HCT116 (cell line): ENCODE data around the gene DCDC2C. TPM values are rescaled to one million over a fixed set of nuclear protein-coding genes. Genes with fewer than 3 reads are reported as not detected.

Source experiments
- ATAC-seq: fragments of 200-7000 bp; cut with Tn5 transposase; 2 replicates; pipeline ENCODE4 v1.9.1; 2020; ENCODE audit warnings: mild to moderate bottlenecking, moderate library complexity
- BruUV-seq: library from RNA; stranded (reverse); fragments of 400-500 nt; replicated peaks from 2 replicates; lab custom pipeline; 2021; lab: Mats Ljungman, UMichigan
- CTCF ChIA-PET: fragments of 300-600 bp; sonication (Branson Sonifier 250); formaldehyde crosslinking; loops from one replicate; lab custom pipeline; 2021; ENCODE audit warnings: antibody characterized with exemption; lab: Charles Lee
- POLR2A ChIA-PET: fragments of 300-600, 350-600 bp; sonication (Branson Sonifier 250); formaldehyde crosslinking; loops from one replicate; lab custom pipeline; 2021; ENCODE audit warnings: antibody characterized with exemption; lab: Charles Lee
- RAD21 ChIA-PET, 2 experiments: fragments of 300-600 bp; sonication (Branson Sonifier 250); formaldehyde crosslinking; loops; one replicate each; lab custom pipeline; 2023; ENCODE audit warnings: low total read pairs in 2 of 2; ENCODE audit not compliant: uncharacterized antibody in 2 of 2, unreplicated experiment in 2 of 2, low non-redundant PET in 1 of 2; lab: Charles Lee
- DNase-seq: peaks from one replicate; pipeline ENCODE4 v3.0.0-alpha.2; 2010; ENCODE audit warnings: low read depth, low spot score
- H2AFZ ChIP-seq: fragments of 200-600 bp; shearing (Covaris generic), sonication (generic); 2 replicates; pipeline ENCODE4 v1.6.1; 2017; ENCODE audit warnings: low read depth, mixed run types, mixed read lengths, antibody characterized with exemption, low read length; ENCODE audit not compliant: poor library complexity, severe bottlenecking
- H3K27ac ChIP-seq: 2 replicates; pipeline ENCODE4 v1.5.1; 2012; ENCODE audit warnings: low read depth, low read length
- H3K27me3 ChIP-seq: fragments of 200-600 bp; sonication (generic); 2 replicates; pipeline ENCODE4 v1.6.1; 2016; ENCODE audit warnings: mixed run types, low read length, mixed read lengths; ENCODE audit not compliant: insufficient read depth
- H3K36me3 ChIP-seq, 2 experiments: fragments of 200-500 bp in 1 of 2; fragments of 200-600 bp in 1 of 2; sonication (Bioruptor generic) in 1 of 2; sonication (generic) in 1 of 2; 2 replicates each; pipeline versions ENCODE4 v1.5.1 to v1.6.1; 2014 to 2016; ENCODE audit warnings: low read length in 2 of 2, inconsistent platforms in 1 of 2, mixed read lengths in 1 of 2, mixed run types in 1 of 2; ENCODE audit not compliant: insufficient read depth in 2 of 2, control insufficient read depth in 1 of 2
- H3K4me1 ChIP-seq, 2 experiments: fragments of 200-600 bp in 1 of 2; sonication (generic) in 1 of 2; 2 replicates each; pipeline versions ENCODE4 v1.5.1 to v1.6.1; 2012 to 2017; ENCODE audit warnings: low read length in 2 of 2, inconsistent platforms in 1 of 2, mild to moderate bottlenecking in 1 of 2, mixed read lengths in 1 of 2, mixed run types in 1 of 2, moderate library complexity in 1 of 2; ENCODE audit not compliant: insufficient read depth in 2 of 2, control insufficient read depth in 1 of 2
- H3K4me2 ChIP-seq: fragments of 200-600 bp; sonication (generic); 2 replicates; pipeline ENCODE4 v1.6.1; 2017; ENCODE audit warnings: mixed run types, low read length, mixed read lengths
- H3K4me3 ChIP-seq, 2 experiments: fragments of 200-600 bp in 1 of 2; sonication (generic) in 1 of 2; replicated peaks in 1 of 2; 2 replicates each; pipeline ENCODE4 v1.5.1; 2011 to 2016; ENCODE audit warnings: low read length in 2 of 2, control low read depth in 1 of 2, low read depth in 1 of 2, mild to moderate bottlenecking in 1 of 2, mixed read lengths in 1 of 2, mixed run types in 1 of 2
- H3K79me2 ChIP-seq: fragments of 200-600 bp; sonication (generic); 2 replicates; pipeline ENCODE4 v1.6.1; 2017; ENCODE audit warnings: mild to moderate bottlenecking, mixed run types, low read length, moderate library complexity, mixed read lengths; ENCODE audit not compliant: insufficient read depth
- H3K9ac ChIP-seq: fragments of 200-600 bp; sonication (generic); 2 replicates; pipeline ENCODE4 v1.6.1; 2016; ENCODE audit warnings: low read length, mixed read lengths
- H3K9me2 ChIP-seq: fragments of 200-600 bp; sonication (generic), shearing (Covaris generic); 2 replicates; pipeline ENCODE4 v1.6.1; 2017; ENCODE audit warnings: mixed run types, mild to moderate bottlenecking, moderate library complexity; ENCODE audit not compliant: insufficient read depth
- H3K9me3 ChIP-seq, 2 experiments: fragments of 200-500 bp in 1 of 2; fragments of 200-600 bp in 1 of 2; sonication (Bioruptor generic) in 1 of 2; sonication (generic) in 1 of 2; 2 replicates each; pipeline ENCODE4 v1.6.1; 2014 to 2017; ENCODE audit warnings: low read length in 2 of 2, mixed read lengths in 2 of 2, inconsistent platforms in 1 of 2, low read depth in 1 of 2, mild to moderate bottlenecking in 1 of 2, mixed run types in 1 of 2, moderate library complexity in 1 of 2; ENCODE audit not compliant: control insufficient read depth in 1 of 2, insufficient read depth in 1 of 2
- H4K20me1 ChIP-seq: fragments of 200-600 bp; sonication (generic), shearing (Covaris generic); 2 replicates; pipeline ENCODE4 v1.6.1; 2017; ENCODE audit warnings: mixed run types, mild to moderate bottlenecking, moderate library complexity; ENCODE audit not compliant: insufficient read depth
- CEBPB ChIP-seq: IDR thresholded peaks from 2 replicates; pipeline ENCODE4 v1.6.1; 2012; ENCODE audit warnings: low read depth
- ELF1 ChIP-seq: IDR thresholded peaks from 2 replicates; pipeline ENCODE4 v1.6.1; 2012; ENCODE audit warnings: low read depth, borderline replicate concordance
- POLR2A ChIP-seq: IDR thresholded peaks from 2 replicates; pipeline ENCODE4 v1.7.0; 2011; ENCODE audit warnings: borderline replicate concordance; ENCODE audit not compliant: insufficient read depth, insufficient read length; ENCODE audit errors: extremely low read depth
- POLR2AphosphoS5 ChIP-seq: IDR thresholded peaks from 2 replicates; pipeline ENCODE4 v1.6.1; 2011; ENCODE audit warnings: mild to moderate bottlenecking, low read depth, low read length, moderate library complexity
- intact Hi-C: fragments of 100-400 bp; cut with micrococcal nuclease; formaldehyde crosslinking; loops from 2 replicates; pipeline ENCODE4 v1.10.0; 2022
- total RNA-seq: library from RNA; stranded (reverse); gene quantifications from one replicate; pipeline ENCODE4 v1.2.1, GENCODE V29; 2021; ENCODE audit not compliant: unreplicated experiment
- TF ChIP-seq, protein P1 (sequence below): IDR thresholded peaks from 2 replicates; pipeline ENCODE4 v1.6.1; 2012
- TF ChIP-seq, protein P2 (sequence below): IDR thresholded peaks from 2 replicates; pipeline ENCODE4 v1.6.1; 2012; ENCODE audit warnings: low read depth

The DCDC2C gene
- total RNA-seq, 1 experiment from 2014 or later: not detected

DNA sequence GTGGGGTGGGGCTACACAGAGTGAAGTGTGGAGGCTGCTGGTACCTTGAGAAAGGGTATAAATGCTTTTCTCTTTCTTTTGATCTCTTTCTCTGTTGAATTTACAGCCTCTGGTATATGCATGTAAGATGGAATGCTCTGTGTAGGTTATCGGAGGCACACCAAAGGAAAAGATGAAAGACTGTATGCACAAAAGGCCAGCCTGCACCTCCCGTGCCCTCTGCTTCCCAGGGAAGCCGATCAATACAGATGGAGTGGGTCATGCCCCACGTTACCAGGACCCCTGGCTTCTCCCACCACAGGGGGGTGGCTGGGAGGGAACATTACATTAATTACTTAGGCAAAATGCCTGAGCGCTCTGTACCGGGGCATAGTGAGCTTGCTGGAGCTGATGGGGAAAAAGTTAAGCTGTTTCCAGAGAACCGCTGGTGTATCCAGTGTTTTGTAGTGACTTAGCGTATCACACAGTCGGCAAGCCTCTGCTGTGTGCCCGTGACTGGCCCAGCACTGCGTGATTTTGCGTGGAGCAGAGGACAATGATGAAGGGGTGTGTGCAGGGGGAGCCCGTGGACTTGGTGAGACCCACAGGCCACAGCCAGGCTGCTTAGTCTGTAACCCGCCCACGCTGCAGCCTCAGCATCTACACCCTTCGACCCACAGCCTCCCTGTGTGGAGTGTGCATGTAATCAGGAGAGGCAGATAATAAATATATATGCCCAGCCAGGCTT lies 37.3 kb upstream of the DCDC2C start:
- Histone ChIP-seq H3K4me2 (no peak overlapping the region), H2AFZ (no peak overlapping the region), H3K4me3 (no peak overlapping the region), H4K20me1 (no peaks in the 10 kb centered on the region), H3K4me1 (peaks cover 4 to 20% of the 10 kb centered on the region in 2 experiments), H3K9ac (no peak overlapping the region), H3K9me3 (no peaks in the 10 kb centered on the region), H3K27me3 (no peaks in the 10 kb centered on the region), H3K36me3 (no peaks in the 10 kb centered on the region), H3K9me2 (no peaks in the 10 kb centered on the region), H3K79me2 (no peaks in the 10 kb centered on the region)
- ChIA-PET RAD21 (no interaction called here), CTCF (no interaction called here), POLR2A (no interaction called here)
- ATAC-seq: no peak
- DNase-seq: no peak
- no TSS peak for BruUV-seq
- intact Hi-C loops: no loop called here
- TF ChIP-seq, protein P1, sequence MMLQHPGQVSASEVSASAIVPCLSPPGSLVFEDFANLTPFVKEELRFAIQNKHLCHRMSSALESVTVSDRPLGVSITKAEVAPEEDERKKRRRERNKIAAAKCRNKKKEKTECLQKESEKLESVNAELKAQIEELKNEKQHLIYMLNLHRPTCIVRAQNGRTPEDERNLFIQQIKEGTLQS: no peak
- TF ChIP-seq CEBPB (no peak), POLR2AphosphoS5 (no peak), ELF1 (no peak), POLR2A (no peak)
- TF ChIP-seq, protein P2, sequence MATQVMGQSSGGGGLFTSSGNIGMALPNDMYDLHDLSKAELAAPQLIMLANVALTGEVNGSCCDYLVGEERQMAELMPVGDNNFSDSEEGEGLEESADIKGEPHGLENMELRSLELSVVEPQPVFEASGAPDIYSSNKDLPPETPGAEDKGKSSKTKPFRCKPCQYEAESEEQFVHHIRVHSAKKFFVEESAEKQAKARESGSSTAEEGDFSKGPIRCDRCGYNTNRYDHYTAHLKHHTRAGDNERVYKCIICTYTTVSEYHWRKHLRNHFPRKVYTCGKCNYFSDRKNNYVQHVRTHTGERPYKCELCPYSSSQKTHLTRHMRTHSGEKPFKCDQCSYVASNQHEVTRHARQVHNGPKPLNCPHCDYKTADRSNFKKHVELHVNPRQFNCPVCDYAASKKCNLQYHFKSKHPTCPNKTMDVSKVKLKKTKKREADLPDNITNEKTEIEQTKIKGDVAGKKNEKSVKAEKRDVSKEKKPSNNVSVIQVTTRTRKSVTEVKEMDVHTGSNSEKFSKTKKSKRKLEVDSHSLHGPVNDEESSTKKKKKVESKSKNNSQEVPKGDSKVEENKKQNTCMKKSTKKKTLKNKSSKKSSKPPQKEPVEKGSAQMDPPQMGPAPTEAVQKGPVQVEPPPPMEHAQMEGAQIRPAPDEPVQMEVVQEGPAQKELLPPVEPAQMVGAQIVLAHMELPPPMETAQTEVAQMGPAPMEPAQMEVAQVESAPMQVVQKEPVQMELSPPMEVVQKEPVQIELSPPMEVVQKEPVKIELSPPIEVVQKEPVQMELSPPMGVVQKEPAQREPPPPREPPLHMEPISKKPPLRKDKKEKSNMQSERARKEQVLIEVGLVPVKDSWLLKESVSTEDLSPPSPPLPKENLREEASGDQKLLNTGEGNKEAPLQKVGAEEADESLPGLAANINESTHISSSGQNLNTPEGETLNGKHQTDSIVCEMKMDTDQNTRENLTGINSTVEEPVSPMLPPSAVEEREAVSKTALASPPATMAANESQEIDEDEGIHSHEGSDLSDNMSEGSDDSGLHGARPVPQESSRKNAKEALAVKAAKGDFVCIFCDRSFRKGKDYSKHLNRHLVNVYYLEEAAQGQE: no peak
- TF ChIP-seq, all 23 proteins: peak for 0
- no peak overlapping the region for H3K27ac ChIP-seq
